HepG2 (cell line): ENCODE data around the gene TTYH1. TPM values are rescaled to one million over a fixed set of nuclear protein-coding genes. Genes with fewer than 3 reads are reported as not detected.

Experiments used
- DMAP1 ChIP-seq: IDR thresholded peaks from 2 replicates; pipeline ENCODE4 v1.6.1; 2016
- DNMT1 ChIP-seq: sonication (generic); formaldehyde crosslinking; IDR thresholded peaks from 2 replicates; pipeline ENCODE4 v1.5.1; 2020; ENCODE audit warnings: mild to moderate bottlenecking, missing genetic modification reagents
- EEA1 ChIP-seq: sonication (generic); formaldehyde crosslinking; IDR thresholded peaks from 2 replicates; pipeline ENCODE4 v1.5.1; 2020; ENCODE audit warnings: mild to moderate bottlenecking, missing genetic modification reagents, borderline replicate concordance
- ETV5 ChIP-seq: IDR thresholded peaks from 2 replicates; pipeline ENCODE4 v1.6.1; 2018; ENCODE audit warnings: missing biosample characterization, missing genetic modification reagents, inconsistent platforms, borderline replicate concordance
- FLYWCH1 ChIP-seq: sonication (generic); formaldehyde crosslinking; IDR thresholded peaks from 2 replicates; pipeline ENCODE4 v1.8.1; 2023; ENCODE audit warnings: mild to moderate bottlenecking, missing genetic modification reagents
- FOXC1 ChIP-seq: sonication (generic); formaldehyde crosslinking; IDR thresholded peaks from 2 replicates; pipeline ENCODE4 v1.8.0; 2022; ENCODE audit warnings: mild to moderate bottlenecking, missing genetic modification reagents, borderline replicate concordance
- GPN1 ChIP-seq: sonication (generic); formaldehyde crosslinking; IDR thresholded peaks from 2 replicates; pipeline ENCODE4 v1.5.1; 2020; ENCODE audit warnings: missing genetic modification reagents, borderline replicate concordance
- MYC ChIP-seq: sonication (generic); formaldehyde crosslinking; IDR thresholded peaks from 2 replicates; pipeline ENCODE4 v1.9.0; 2021; ENCODE audit warnings: missing genetic modification reagents, borderline replicate concordance
- PAWR ChIP-seq: sonication (generic); formaldehyde crosslinking; IDR thresholded peaks from 2 replicates; pipeline ENCODE4 v1.4.0; 2020; ENCODE audit warnings: missing genetic modification reagents, mild to moderate bottlenecking, borderline replicate concordance
- RBM39 ChIP-seq: fragments of 200-400 bp; formaldehyde crosslinking; IDR thresholded peaks from one replicate; pipeline ENCODE4 v1.6.1; 2018; ENCODE audit warnings: antibody characterized with exemption, mild to moderate bottlenecking, low read depth, low read length; ENCODE audit not compliant: poor library complexity, severe bottlenecking
- U2AF2 ChIP-seq: fragments of 200-400 bp; formaldehyde crosslinking; IDR thresholded peaks from 2 replicates; pipeline ENCODE4 v1.6.1; 2017; ENCODE audit warnings: low read depth, mild to moderate bottlenecking, low read length
- ZFY ChIP-seq: sonication (generic); formaldehyde crosslinking; IDR thresholded peaks from 2 replicates; pipeline ENCODE4 v1.4.0; 2020; ENCODE audit warnings: missing genetic modification reagents
- ZNF232 ChIP-seq: sonication (generic); formaldehyde crosslinking; IDR thresholded peaks from 2 replicates; pipeline ENCODE4 v1.4.0; 2020; ENCODE audit warnings: missing genetic modification reagents, borderline replicate concordance
- ZNF317 ChIP-seq: sonication (generic); formaldehyde crosslinking; IDR thresholded peaks from 2 replicates; pipeline ENCODE4 v1.5.0; 2020; ENCODE audit warnings: mild to moderate bottlenecking, missing genetic modification reagents
- ZNF451 ChIP-seq: sonication (generic); formaldehyde crosslinking; IDR thresholded peaks from 2 replicates; pipeline ENCODE4 v1.5.0; 2020; ENCODE audit warnings: mild to moderate bottlenecking, missing genetic modification reagents
- ZNF747 ChIP-seq: sonication (generic); formaldehyde crosslinking; IDR thresholded peaks from 2 replicates; pipeline ENCODE4 v1.8.1; 2023; ENCODE audit warnings: missing genetic modification reagents, mild to moderate bottlenecking, borderline replicate concordance
- ZSCAN22 ChIP-seq: sonication (generic); formaldehyde crosslinking; IDR thresholded peaks from 2 replicates; pipeline ENCODE4 v1.4.0; 2020; ENCODE audit warnings: mild to moderate bottlenecking, missing genetic modification reagents
- polyA plus RNA-seq, 8 experiments: library from polyadenylated mRNA; depleted of rRNA in 3 of 8; stranded (reverse) in 7 of 8; unstranded in 1 of 8; fragments of >200 nt; fragmentation: Illumina TruSeq in 4 of 8; extraction: Trizol in 4 of 8; gene quantifications; 2 replicates each; pipeline versions ENCODE4 v1.2.1 to v1.2.3, GENCODE V29; 2011 to 2016; ENCODE audit warnings: low read depth in 4 of 8, missing spikeins in 1 of 8, mixed read lengths in 1 of 8; ENCODE audit not compliant: insufficient read depth in 1 of 8
- total RNA-seq, 5 experiments: library from RNA; depleted of rRNA; stranded (reverse); fragments of >200 nt; fragmentation: Illumina TruSeq; extraction: Trizol; gene quantifications; 2 replicates each; pipeline ENCODE4 v1.2.3, GENCODE V29; 2016; ENCODE audit warnings: low read depth in 1 of 5
- TF ChIP-seq, protein P1 (sequence below): sonication (generic); formaldehyde crosslinking; IDR thresholded peaks from 2 replicates; pipeline ENCODE4 v1.4.0; 2020; ENCODE audit warnings: missing genetic modification reagents
- TF ChIP-seq, protein P2 (sequence below), 2 experiments: fragments of 450-650 bp in 1 of 2; sonication (generic) in 1 of 2; formaldehyde crosslinking; IDR thresholded peaks; 2 replicates each; pipeline versions ENCODE4 v1.5.0 to v1.8.0; 2020 to 2022; ENCODE audit warnings: mild to moderate bottlenecking in 1 of 2, missing genetic modification reagents in 1 of 2
- TF ChIP-seq, protein P3 (sequence below): sonication (generic); formaldehyde crosslinking; IDR thresholded peaks from 2 replicates; pipeline ENCODE4 v1.4.0; 2020; ENCODE audit warnings: missing genetic modification reagents

TTYH1 gene
- total and polyA plus RNA-seq, 2 of the 13 experiments (the other 11 are each of a cell fraction or from before 2014, with no cell fraction given) = 6.9 to 19.9 TPM

DNA sequence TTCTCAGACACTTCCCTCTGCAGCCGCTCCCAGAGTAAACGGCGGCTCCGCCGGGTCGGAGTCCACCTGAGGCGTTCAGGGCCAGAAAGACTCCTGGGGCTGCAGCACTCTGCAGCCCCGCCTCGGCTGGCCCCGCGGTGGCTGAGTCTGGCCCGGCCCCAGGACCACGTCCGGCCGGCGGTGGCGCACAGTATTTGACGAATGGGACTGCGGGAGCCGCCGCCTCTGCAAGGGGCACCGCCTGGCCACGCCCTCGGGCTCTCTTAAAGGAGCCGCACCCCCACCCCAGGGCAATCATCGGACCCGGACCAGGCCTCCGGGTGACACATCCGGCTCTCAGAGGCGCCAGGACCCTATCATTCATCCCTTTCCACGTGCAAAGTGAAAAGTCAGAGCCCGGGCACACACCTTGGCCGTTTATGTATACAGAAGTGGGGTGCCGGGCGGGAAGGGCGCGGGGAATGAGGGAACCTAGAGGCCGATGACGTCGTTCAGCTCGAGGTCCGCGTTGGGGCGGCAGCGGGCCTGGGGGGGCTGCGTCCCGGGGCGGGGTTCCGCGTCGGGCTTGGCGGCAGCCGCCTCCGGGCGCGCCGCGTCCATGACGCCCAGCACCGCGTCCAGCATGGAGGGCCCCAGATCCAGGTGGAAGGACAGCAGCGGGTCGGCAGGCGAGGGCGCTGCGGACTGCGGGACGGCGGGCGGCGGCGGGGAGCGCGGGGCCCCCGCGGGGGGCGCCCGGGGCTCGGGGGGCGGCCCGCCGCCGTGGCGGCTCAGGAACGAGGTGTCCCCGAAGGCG is 49.6 kb downstream of the TTYH1 start (continued):
- TF ChIP-seq MYC (peak; percentile 45; the same call in 1 of the 2 replicates), ZSCAN22 (CRISPR knock-in tag) (no peak), GPN1 (CRISPR knock-in tag) (no peak; the same call in 1 of the 2 replicates), EEA1 (CRISPR knock-in tag) (no peak), ETV5 (CRISPR knock-in tag) (peak; percentile 36; the same call in 1 of the 2 replicates), ZFY (CRISPR knock-in tag) (peak; percentile 83), DMAP1 (CRISPR knock-in tag) (no peak), FLYWCH1 (CRISPR knock-in tag) (no peak), ZNF317 (CRISPR knock-in tag) (0 out of 2 replicates have a peak, but pooled peaks have one; percentile 50), DNMT1 (CRISPR knock-in tag) (no peak), RBM39 (peak; percentile 78), PAWR (0 out of 2 replicates have a peak, but pooled peaks have one; percentile 40), ZNF747 (CRISPR knock-in tag) (no peak), ZNF232 (CRISPR knock-in tag) (peak; percentile 70; the same call in 1 of the 2 replicates), ZNF451 (CRISPR knock-in tag) (0 out of 2 replicates have a peak, but pooled peaks have one; percentile 40), FOXC1 (no peak; the same call in 1 of the 2 replicates), U2AF2 (no peak)
- TF ChIP-seq, protein P1, sequence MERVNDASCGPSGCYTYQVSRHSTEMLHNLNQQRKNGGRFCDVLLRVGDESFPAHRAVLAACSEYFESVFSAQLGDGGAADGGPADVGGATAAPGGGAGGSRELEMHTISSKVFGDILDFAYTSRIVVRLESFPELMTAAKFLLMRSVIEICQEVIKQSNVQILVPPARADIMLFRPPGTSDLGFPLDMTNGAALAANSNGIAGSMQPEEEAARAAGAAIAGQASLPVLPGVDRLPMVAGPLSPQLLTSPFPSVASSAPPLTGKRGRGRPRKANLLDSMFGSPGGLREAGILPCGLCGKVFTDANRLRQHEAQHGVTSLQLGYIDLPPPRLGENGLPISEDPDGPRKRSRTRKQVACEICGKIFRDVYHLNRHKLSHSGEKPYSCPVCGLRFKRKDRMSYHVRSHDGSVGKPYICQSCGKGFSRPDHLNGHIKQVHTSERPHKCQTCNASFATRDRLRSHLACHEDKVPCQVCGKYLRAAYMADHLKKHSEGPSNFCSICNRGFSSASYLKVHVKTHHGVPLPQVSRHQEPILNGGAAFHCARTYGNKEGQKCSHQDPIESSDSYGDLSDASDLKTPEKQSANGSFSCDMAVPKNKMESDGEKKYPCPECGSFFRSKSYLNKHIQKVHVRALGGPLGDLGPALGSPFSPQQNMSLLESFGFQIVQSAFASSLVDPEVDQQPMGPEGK = peak; percentile 47; the same call in 1 of the 2 replicates
- TF ChIP-seq, protein P2, sequence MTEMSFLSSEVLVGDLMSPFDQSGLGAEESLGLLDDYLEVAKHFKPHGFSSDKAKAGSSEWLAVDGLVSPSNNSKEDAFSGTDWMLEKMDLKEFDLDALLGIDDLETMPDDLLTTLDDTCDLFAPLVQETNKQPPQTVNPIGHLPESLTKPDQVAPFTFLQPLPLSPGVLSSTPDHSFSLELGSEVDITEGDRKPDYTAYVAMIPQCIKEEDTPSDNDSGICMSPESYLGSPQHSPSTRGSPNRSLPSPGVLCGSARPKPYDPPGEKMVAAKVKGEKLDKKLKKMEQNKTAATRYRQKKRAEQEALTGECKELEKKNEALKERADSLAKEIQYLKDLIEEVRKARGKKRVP (CRISPR knock-in tag; IDR thresholded peaks at IDR 0.05) = no peak
- TF ChIP-seq, protein P3, sequence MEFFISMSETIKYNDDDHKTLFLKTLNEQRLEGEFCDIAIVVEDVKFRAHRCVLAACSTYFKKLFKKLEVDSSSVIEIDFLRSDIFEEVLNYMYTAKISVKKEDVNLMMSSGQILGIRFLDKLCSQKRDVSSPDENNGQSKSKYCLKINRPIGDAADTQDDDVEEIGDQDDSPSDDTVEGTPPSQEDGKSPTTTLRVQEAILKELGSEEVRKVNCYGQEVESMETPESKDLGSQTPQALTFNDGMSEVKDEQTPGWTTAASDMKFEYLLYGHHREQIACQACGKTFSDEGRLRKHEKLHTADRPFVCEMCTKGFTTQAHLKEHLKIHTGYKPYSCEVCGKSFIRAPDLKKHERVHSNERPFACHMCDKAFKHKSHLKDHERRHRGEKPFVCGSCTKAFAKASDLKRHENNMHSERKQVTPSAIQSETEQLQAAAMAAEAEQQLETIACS (CRISPR knock-in tag) = no peak
